ENCODE data around the gene PARVB. TPM values are rescaled to one million over a fixed set of nuclear protein-coding genes. Genes with fewer than 3 reads are reported as not detected.

Gene PARVB
- total RNA-seq (2014; rRNA removed; shearing (Covaris generic); ENCODE audit: low replicate concordance): 61.7 and 106 TPM in 2 replicates

DNA sequence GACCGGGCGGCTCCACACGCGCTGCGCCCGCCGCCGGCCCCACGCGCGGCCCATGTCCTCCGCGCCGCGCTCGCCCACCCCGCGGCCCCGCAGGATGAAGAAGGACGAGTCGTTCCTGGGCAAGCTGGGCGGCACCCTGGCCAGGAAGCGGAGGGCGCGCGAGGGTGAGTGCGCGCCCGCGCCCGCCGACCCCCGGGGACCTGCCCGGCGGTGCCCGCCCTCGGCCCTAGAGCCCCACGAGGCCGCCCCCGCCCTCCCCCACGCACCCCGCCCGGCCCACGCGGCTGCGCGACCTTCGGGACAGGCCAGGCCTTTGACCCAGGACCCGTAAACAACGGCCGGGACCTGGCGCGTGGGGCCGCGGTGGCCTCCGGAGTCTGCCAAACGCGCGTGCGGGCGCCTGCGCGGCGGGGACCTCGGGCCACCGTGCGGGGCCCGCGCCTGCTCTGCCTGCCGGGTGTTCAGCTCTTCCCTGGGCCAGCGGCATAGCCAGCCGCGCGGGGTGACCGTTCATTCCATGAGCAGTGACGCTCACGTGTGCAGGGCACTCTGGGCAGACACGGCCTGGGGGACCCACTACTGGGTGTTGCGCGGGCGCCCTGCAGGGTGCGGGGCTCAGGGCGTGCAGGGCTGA, at the start of gene PARVB:
PARVB (plus strand) TSS at position 15 of the 634 bp plus-strand sequence; CDS start at position 53, 38 bp downstream.
- in situ Hi-C loops (cut with HindIII; ENCODE audit: low pct_unique_long_range_greater_than_20kb, low sequenced_read_pairs): no loop called here
- DNase-seq (ENCODE audit: low read depth): peak; percentile 22

DNA sequence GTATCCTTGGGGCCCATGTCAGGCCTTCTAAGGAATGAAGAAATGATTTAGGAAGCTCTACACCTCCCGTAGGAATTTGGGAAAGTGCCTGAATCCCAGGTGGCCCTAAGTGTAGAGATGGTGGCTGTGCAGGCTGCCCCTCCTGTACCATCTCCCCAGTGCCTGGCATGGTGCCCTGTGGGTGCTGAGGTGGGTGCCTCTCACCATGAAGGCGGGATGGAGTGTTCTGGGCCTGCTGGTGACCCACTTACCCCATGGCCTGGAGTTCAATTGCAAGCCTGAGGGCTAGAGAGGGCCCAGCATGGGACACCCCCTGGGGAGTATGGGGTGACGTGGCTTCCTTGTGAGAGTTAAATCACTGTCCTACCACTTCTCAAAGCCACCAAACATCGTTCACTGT, 49.1 kb upstream of the PARVB start:
- no peak for DNase-seq (ENCODE audit: low read depth)
- in situ Hi-C loops (cut with HindIII; ENCODE audit: low pct_unique_long_range_greater_than_20kb, low sequenced_read_pairs): no loop called here

GRCh38 chr22:43976861-43977795, 47.0 kb upstream of the PARVB start:
- in situ Hi-C loops (cut with HindIII; ENCODE audit: low pct_unique_long_range_greater_than_20kb, low sequenced_read_pairs): no loop called here
- no peak for DNase-seq (ENCODE audit: low read depth)

GRCh38 chr22:43978558-43978957, 45.5 kb upstream of the PARVB start:
- DNase-seq (ENCODE audit: low read depth): no peak
- in situ Hi-C loops (cut with HindIII; ENCODE audit: low pct_unique_long_range_greater_than_20kb, low sequenced_read_pairs): no loop called here

- DNase-seq (ENCODE audit: low read depth): no peak
- in situ Hi-C loops (cut with HindIII; ENCODE audit: low pct_unique_long_range_greater_than_20kb, low sequenced_read_pairs): no loop called here
Observed at GRCh38 chr22:43980579-43980978, 43.5 kb upstream of the PARVB start.

- in situ Hi-C loops (cut with HindIII; ENCODE audit: low pct_unique_long_range_greater_than_20kb, low sequenced_read_pairs): no loop called here
- DNase-seq (ENCODE audit: low read depth): no peak
Observed at GRCh38 chr22:43980996-43981395, 43.1 kb upstream of the PARVB start.

DNA sequence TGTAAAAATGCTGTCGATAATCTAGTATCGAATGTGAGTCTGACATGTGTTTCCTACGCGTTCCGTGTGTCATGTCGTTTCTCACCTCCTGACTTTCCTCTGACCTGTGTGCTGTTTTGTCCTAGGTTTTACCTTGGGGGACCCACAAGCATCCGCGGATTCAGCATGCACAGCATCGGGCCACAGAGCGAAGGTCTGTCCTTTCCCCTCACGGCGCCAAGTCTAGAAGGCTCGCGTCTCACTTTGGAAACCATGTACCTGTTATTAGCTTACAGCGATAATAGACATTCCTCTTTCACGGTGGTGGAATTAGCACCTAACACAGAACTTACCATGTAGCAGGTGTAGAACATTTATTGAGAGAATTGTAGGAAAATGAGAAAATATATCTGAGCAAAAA, 40.3 kb upstream of the PARVB start:
- in situ Hi-C loops (cut with HindIII; ENCODE audit: low pct_unique_long_range_greater_than_20kb, low sequenced_read_pairs): no loop called here
- DNase-seq (ENCODE audit: low read depth): no peak

DNA sequence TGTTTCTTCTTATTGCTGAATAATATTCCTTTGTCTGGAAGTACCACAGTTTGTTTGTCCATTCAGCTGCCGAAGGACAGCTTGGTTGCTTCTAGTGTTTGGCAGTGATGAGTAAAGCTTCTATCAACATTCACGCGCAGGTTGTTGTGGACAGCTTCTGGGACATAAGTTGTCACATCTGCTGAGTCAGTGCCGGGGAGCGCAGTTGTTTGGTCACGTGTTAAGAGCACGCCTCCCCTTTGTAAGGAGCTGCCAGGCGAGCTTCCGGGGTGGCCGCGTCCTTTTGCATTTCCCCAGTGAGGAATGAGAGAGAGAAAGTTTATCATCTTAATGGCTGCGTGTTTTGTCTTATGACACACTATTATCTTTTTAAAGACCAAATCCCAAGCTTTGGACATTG, 38.6 kb upstream of the PARVB start:
- in situ Hi-C loops (cut with HindIII; ENCODE audit: low pct_unique_long_range_greater_than_20kb, low sequenced_read_pairs): no loop called here
- no peak for DNase-seq (ENCODE audit: low read depth)

DNA sequence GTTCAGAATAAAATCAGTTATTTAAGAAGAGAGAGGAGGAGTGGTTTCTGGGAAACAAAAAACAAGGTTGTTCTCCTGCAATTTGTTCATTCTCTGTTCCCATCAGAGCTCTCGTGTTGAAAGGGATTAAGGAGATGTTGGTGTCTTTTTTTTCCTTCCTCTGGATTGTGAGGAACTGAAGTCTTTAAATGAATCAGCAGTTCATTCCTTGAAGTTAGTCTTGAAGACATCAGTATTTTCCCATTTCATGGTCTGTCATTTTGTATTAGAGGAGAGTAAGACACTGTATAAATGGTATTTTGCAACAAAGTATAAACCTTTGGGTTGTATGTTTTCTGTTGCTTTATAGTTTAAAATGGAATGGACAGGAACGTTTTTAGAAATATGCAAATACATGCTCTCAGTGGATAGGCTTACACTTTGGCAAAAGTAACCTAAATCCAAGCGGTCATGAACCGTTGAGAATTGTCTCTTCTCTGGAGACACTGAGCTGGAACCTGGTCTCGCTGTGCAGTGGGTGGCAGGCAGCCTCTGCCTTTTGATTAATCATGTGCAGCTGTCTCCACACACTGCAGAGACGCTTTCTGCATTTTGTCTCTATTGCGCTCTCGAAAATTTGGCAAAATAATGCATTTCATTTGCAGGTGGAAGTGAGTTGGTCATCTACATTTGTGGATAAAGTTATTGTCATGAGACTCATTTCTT, 35.8 kb upstream of the PARVB start:
- in situ Hi-C loops (cut with HindIII; ENCODE audit: low pct_unique_long_range_greater_than_20kb, low sequenced_read_pairs): no loop called here

DNA sequence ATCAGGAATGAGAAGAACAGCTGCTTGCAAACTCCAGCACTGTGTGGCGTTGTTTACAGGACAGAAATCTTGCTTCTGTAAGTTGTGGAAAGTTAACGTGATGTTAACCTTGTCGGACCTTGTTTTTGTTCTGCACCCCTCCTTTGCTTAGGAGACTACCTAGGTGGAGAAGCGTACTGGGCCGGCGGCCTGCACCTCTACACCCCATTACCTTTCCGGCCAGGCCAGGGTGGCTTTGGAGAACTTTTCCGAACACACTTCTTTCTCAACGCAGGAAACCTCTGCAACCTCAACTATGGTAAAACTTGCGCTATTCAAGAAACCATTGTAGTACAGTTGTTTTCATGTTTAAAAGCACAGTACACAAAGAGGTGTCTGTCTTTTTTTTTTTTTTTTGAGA, 35.1 kb upstream of the PARVB start:
- no peak for DNase-seq (ENCODE audit: low read depth)
- in situ Hi-C loops (cut with HindIII; ENCODE audit: low pct_unique_long_range_greater_than_20kb, low sequenced_read_pairs): no loop called here

More for the DNA sequence above, 35.8 kb upstream of the PARVB start:
- no peak for DNase-seq (ENCODE audit: low read depth)

GRCh38 chr22:43990044-43990443, 34.1 kb upstream of the PARVB start:
- DNase-seq (ENCODE audit: low read depth): no peak
- in situ Hi-C loops (cut with HindIII; ENCODE audit: low pct_unique_long_range_greater_than_20kb, low sequenced_read_pairs): no loop called here

GRCh38 chr22:43991316-43992020, 32.6 kb upstream of the PARVB start:
- DNase-seq (ENCODE audit: low read depth): no peak
- in situ Hi-C loops (cut with HindIII; ENCODE audit: low pct_unique_long_range_greater_than_20kb, low sequenced_read_pairs): no loop called here

DNA sequence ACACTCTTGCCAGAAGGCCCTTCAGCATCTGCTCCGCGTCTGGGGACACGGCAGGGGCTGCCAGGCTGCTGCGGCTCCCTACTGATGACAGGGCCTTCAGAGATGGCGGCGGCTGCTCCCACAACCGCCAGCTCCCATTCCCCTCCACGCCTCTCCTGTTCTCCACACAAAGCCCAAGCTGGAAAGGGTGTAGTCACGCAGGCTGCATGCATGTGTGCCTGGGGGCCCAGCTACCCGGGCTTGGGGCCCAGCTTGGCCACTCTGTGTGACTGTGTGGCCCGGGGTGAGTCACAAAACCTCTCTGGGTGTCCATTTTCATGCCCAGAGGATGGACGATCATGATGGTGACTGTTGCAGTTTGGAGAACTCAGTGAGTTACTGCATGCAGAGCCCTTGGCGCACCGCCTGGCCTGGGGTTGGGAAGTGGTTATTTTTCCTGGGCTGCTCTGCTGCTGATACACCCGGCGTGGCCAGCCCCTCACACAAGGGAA, 31.7 kb upstream of the PARVB start:
- in situ Hi-C loops (cut with HindIII; ENCODE audit: low pct_unique_long_range_greater_than_20kb, low sequenced_read_pairs): no loop called here
- no peak for DNase-seq (ENCODE audit: low read depth)

- peak; percentile 41 for DNase-seq (ENCODE audit: low read depth)
- in situ Hi-C loops (cut with HindIII; ENCODE audit: low pct_unique_long_range_greater_than_20kb, low sequenced_read_pairs): no loop called here
Observed at GRCh38 chr22:43993072-43993760, 30.9 kb upstream of the PARVB start.

- DNase-seq (ENCODE audit: low read depth): no peak
- in situ Hi-C loops (cut with HindIII; ENCODE audit: low pct_unique_long_range_greater_than_20kb, low sequenced_read_pairs): no loop called here
Observed at GRCh38 chr22:43994006-43994405, 30.1 kb upstream of the PARVB start.

- no peak for DNase-seq (ENCODE audit: low read depth)
- in situ Hi-C loops (cut with HindIII; ENCODE audit: low pct_unique_long_range_greater_than_20kb, low sequenced_read_pairs): no loop called here
Observed at GRCh38 chr22:43994416-43994815, 29.7 kb upstream of the PARVB start.

- DNase-seq (ENCODE audit: low read depth): no peak
- in situ Hi-C loops (cut with HindIII; ENCODE audit: low pct_unique_long_range_greater_than_20kb, low sequenced_read_pairs): no loop called here
Observed at GRCh38 chr22:43995057-43995685, 28.9 kb upstream of the PARVB start.

Data from Caki2 (cell line).